DLD1 (cell line): Measurements from ENCODE around the gene ELP1.

Experiments used
- in situ Hi-C: cut with HindIII; loops from 2 replicates; pipeline ENCODE4 v1.10.0; 2017; ENCODE audit warnings: low sequenced_read_pairs

ELP1 gene

DNA sequence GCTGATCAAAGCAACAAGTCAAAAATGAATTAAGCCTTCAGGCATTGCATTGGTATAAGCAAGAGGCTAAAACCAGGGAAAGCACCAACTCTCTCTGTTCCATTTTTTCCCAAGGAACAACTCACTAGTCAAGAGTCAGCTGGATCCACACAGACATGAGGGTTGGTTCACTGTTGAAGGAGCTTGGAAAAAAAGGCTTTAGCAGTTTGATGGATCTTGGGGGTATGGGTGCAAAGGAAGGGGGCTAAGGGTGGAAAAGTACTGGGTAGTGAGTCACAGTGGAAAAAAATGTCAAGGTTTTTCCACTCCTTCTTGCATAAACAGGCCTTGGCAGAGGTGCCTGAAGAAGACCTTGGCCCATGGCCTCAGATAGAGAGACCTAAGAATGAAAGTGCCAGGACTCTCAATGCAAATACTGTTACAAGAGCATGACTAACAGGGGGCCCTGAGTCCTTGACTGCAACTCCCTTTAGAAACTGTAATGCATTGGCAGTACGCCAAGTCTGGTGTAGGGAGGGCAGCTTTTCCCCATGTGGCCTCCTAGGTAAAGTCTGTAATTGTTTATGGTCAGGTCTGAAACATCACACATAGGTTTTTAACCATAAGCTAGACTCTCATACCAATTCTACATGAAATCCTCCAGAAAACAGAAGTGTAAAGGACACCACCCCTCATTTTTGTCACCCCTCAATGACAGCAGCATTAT lies 48.1 kb downstream of the ELP1 start:
- in situ Hi-C loops: no loop called here

- in situ Hi-C loops: no loop called here
Observed at GRCh38 chr9:108884701-108885100, 49.2 kb downstream of the ELP1 start.

DNA sequence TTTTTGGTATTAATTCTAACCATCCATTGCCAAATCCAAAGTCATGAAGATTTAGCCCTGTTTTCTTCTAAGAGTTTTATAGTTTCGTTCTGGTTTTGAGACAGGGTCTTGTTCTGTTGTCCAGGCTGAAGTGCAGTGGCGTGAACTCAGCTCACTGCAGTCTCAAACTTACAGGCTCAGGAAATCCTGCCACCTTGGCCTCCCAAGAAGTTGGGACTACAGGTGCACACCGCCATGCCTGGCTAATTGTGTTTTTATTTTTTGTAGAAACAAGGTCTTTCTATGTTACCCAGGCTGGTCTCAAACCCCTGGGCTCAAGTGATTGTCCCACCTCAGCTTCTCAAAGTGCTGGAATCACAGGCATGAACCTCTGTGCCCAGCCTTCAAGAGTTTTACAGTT lies 50.8 kb downstream of the ELP1 start:
- in situ Hi-C loops: no loop called here

DNA sequence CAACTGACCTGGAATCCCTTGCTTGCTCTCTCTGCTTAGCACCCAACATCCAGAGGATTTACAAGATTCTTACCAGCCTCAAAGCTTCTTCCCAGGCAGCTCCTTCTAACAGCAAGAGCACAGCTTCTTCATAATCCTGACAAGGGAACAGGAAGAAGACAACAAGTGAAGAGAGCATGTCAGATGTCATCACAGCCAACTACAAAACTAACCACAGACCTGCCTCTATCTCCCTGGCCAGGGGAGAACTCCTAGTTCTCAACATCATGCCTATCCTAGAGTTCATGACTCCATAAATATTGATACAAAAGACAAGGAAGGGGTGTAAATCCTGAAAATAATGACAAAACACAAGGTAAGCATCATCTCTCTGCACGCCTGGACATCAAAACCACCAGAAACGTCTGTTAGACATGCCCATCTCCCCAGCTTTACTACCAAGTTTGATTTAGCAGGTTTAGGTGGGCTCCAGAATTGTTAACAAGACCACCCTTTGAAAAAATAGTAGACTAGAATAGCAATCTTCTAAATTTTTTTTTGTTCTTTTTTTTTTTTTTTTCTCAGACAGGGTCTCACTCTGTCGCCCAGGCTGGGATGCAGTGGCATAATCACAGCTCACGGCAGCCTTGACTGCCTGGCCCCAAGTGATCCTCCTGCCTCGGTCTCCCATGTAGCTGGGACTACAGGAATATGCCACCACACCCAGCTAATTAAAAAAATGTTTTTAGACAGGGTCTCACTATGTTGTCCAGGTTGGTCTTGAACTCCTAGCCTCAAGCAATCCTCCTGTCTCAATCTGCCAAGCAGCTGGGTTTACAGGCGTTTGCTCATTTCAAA lies 51.7 kb downstream of the ELP1 start:
- in situ Hi-C loops: no loop called here

DNA sequence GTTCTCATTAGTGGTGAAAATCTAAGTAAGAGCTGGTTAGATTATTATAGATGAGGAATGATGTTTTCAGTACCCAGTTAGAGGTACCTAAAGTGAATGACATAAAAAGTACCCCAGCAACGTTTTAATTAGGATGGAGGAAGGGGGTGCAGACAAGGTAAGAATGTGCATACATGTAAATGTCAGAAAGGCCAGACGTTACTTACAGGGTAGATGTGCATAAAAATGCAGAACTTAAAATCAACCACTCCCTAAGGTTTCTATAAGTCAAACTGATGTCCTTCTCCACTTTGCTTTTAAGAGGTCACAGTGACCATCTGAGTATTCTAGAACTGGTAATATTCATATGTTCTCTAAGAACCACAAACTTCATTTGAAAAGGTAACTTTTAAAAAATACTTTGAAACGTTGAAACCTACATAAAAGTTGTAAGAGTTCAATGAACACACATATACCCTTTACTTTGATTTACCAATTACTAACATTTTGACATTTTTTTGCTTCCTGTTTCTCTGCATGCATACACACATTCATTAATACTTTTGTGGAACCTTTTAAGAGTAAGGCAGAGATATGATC lies 53.1 kb downstream of the ELP1 start:
- in situ Hi-C loops: no loop called here

GRCh38 chr9:108877524-108877923 lies 56.4 kb downstream of the ELP1 start:
- in situ Hi-C loops: no loop called here

DNA sequence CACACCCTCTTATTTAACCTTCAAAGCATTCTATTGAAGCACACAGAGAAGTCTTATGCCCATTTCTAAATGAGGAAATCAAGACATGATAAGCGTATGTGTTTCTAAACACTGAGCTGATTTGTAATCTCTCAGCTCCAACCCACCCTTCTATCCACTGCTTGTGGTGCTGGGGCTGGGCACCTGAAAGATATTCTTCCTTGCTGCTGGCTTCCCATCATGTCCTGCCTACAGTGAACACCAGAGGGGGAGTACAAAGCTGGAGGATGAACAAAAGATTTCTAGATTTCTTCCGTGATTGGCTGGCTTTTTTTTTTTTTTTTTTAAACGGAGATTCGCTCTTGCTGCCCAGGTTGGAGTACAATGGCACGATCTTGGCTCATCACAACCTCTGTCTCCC lies 57.5 kb downstream of the ELP1 start:
- in situ Hi-C loops: no loop called here

GRCh38 chr9:108874058-108874788 lies 59.7 kb downstream of the ELP1 start:
- in situ Hi-C loops: no loop called here

- in situ Hi-C loops: no loop called here
Observed at GRCh38 chr9:108869092-108869725, 64.7 kb downstream of the ELP1 start.

- in situ Hi-C loops: no loop called here
Observed at GRCh38 chr9:108867829-108868228, 66.1 kb downstream of the ELP1 start.

DNA sequence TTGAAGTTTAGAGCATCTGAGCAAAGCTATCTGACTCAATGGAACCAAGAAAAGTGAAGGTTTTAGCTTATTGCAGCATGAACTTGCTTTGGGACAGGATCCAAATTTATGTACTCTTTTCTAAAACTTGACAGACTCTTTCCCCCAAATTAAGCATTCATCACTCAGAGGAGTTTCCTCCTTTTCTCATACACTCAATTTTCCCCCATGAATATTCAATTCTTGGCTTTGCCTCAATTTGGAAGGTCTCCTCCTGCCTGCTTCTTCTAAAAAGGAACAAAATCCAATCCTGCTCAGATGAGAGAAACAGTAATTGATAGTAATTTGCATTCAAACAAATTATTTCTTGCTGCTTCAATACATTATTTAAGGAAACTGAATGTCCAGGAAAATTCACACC lies 66.8 kb downstream of the ELP1 start:
- in situ Hi-C loops: no loop called here

DNA sequence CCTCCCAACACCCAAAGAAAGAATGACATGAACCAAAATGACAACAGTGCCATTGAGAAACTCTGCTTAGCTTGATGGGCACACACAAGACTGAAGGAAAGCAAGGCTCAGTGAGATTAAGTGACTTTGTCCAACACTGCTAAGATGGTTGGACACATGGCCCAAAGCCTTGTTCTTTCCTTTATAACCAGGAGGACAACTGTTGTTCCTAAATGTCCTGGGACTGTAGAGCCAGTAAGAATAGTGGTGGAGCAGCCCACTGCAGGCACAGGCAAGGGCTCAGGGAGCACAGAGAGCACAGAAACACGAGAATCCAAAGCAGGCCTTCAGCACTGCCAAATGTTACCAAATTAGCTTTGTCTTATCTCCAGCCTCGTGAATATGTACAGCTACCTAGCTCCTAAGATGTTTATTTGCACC lies 67.9 kb downstream of the ELP1 start:
- in situ Hi-C loops: no loop called here

DNA sequence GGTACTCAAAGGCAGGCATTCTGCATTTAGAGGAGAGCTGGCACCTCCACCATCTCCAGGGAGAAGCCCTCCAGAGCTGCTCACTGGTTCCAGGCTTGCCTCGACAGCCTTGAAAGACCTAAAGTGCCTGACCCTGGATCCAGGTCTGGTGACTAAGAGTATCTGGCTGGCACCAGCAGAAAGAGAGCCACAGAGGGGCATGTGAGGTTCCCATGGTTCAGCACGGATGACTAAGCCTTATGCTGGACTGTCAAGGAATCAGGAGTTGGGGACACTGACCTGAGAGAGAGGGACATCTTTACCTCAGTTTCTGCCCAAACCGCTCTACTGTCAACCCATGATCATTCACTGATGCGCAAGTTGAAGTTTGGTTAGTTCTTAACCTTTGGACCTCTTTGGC lies 68.9 kb downstream of the ELP1 start:
- in situ Hi-C loops: no loop called here

DNA sequence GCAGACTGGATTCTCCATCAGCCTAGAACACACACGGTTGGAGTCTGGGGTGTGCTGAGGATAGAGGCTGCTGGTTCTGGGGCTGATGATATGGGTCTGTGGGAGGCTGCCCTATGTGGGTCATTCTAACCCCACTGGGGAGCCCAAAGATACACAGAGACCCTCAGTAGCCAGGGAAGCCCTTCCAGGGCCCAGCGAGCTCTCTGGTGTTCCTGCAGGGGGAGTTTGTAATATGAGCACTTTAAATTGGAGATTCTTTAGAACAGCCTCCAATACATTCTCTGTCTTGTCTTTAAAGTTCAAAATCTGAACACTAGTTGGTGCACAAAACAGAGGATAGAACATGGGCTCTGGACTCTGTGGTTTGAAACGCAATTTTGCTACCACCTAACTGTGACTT lies 69.5 kb downstream of the ELP1 start:
- in situ Hi-C loops: no loop called here

DNA sequence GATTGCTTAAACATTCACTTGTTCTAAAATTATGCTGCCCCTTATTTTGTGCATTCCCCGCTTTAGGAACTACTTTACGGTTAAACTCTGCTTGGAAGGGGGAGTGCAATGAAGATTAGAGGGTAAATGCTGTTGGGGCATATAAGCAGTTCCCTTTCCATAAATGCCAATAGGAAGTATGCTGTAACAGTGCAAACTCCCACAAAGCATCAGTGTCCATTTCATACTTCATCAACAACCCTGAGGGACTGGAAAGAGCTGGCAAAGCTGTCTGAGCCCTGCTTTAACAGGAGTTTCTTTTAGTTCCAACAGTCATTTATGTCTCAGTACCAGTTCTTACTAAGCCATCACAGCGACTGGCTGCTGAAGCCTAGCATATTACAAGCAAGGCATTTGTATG lies 70.0 kb downstream of the ELP1 start:
- in situ Hi-C loops: no loop called here

DNA sequence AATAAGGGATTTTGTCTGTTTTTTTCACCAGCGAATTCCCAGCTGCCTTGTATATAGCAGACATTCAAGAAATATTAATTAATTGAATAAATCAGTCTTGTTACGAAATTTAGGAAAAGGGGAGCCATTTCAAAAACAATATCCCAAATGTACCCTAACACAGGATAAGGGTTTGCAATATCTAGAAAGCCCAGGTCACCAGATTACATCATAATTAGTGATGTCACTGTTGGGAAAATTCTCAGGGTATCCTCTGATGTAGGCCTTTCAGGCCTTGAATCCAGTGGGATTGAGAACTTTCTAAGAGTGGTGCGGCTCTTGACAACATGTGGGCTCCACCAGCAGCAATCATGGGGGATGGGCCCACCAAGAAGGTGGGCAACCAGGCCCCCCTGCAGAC lies 71.9 kb downstream of the ELP1 start, which contains the start of gene ACTL7A:
TSS of gene ACTL7A (plus strand) at position 270 of the 400 bp plus-strand sequence. CDS start at position 327, 57 bp downstream.
- in situ Hi-C loops: no loop called here

- in situ Hi-C loops: no loop called here
Observed at GRCh38 chr9:108861464-108861863, 72.5 kb downstream of the ELP1 start.

DNA sequence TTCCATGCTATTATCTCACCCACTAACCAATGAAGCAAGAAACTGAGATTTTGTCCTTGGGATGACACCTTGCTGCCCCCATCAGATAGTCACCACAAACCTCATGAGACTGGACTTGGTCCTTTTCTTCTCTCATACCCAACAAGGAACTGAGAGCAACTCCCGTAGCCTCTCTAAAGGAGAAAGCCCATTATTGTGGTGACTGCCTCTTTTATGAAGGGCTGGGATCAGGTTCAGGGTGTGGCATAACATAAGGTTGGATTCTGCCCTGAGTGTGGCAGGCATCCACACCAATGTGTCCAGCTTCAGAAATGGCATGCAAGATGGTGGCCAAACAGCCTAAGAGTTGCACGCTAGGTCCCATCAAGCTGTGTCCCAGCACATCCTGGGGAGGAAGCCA lies 73.2 kb downstream of the ELP1 start:
- in situ Hi-C loops: no loop called here

GRCh38 chr9:108860354-108860753 lies 73.6 kb downstream of the ELP1 start:
- in situ Hi-C loops: no loop called here

DNA sequence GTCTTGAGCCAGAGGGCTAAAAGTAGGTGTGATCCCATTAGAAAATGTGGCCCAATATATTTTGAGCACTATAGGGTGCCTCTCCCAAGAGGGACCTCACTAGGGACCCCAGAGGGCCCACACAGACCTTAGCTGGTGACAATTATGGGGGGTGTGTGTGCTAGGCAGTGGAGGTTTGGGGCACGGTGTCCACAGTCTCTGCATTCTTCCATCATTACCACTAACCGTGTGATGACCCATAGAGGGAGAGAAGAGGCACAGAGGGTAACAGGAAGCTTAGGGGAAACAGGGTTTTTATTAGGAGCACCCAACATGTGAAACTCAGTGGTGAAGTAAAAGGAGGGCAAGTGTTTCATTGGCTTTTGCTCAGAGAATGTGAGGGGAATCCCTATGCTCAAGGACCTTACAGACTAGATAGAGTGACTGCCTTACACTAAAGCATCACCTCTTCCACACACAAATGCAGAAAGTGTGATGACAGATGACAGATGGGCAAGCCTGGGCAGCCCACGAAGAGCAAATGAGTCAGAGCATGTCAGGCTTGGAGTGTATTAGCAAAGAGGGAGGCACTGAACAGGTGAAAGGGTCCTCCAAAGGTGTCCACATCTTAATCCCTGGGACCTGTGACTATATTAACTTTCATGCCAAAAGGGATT lies 74.3 kb downstream of the ELP1 start:
- in situ Hi-C loops: no loop called here
